B cell (primary cell): ENCODE results near the gene PHLPP1.

Source experiments
- CTCF ChIP-seq: fragments of 200-600 bp; IDR thresholded peaks from one replicate; pipeline ENCODE4 v1.8.0; 2022; ENCODE audit warnings: antibody characterized with exemption, mild to moderate bottlenecking
- EZH2 ChIP-seq: IDR thresholded peaks from 2 replicates; pipeline ENCODE4 v1.6.1; 2012; ENCODE audit warnings: borderline replicate concordance, low read depth, mild to moderate bottlenecking, moderate library complexity, low read length; ENCODE audit not compliant: insufficient read depth, poor library complexity, severe bottlenecking

DNA sequence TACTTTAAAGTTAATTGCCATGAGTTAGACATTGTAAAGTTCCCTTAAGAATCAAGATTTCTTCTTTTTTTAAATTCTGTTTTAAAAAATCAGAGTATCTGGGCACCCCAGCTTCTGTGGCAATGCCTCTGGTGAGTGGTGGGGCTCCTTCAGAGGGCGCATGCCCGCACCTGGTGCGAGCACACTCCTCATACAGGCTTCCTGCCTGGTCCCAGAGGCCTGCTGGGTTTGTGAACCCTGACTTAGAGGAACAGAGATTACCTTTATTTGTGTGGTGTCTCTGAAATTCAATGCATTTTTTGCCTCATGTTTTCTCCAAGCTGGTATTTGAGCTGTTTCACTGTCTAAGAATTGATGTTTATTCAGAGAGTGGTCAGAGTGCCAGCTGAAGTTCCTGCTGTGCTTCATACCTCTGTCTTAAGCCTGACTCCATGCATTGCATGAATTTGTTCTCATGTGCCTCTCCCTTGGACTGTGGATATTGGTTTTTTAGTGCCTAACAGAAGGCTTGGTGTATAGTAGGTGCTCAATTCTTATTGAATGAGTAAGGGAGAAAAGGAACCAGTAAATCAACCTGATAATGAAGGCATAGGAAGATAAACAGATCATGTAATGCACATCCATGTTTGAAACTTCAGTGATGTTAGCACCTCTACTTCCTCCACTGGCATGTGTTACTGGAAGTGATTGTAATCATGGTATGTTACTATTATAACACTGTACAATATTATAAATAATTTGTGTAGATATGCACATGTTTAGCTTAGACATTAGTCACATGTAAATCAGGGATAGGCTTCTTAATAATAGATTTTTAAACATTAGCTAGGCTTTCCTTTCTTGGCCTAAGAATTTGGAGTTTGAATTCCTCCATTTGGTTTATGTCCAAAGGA lies 29.0 kb downstream of the PHLPP1 start:
- TF ChIP-seq CTCF (no peak), EZH2 (no peak)
